Mesothelial cell of epicardium (in vitro differentiated cells): Measurements from ENCODE around the gene TOMM34. TPM values are rescaled to one million over a fixed set of nuclear protein-coding genes. Genes with fewer than 3 reads are reported as not detected.

Source experiments
- DNase-seq, 2 experiments: peaks; one replicate each; pipeline ENCODE4 v3.0.0; 2021; ENCODE audit warnings: low spot score in 2 of 2; ENCODE audit not compliant: unreplicated experiment in 2 of 2
- H3K27ac Mint-ChIP-seq: 2 replicates; pipeline ENCODE4 v1.8.0; 2021; ENCODE audit warnings: mixed read lengths
- H3K27me3 Mint-ChIP-seq: 2 replicates; pipeline ENCODE4 v1.8.0; 2021; ENCODE audit warnings: low read depth, mixed read lengths
- H3K36me3 Mint-ChIP-seq: 2 replicates; pipeline ENCODE4 v1.8.0; 2021; ENCODE audit warnings: mixed read lengths
- H3K4me1 Mint-ChIP-seq: 2 replicates; pipeline ENCODE4 v1.8.0; 2021; ENCODE audit warnings: mixed read lengths
- H3K4me3 Mint-ChIP-seq: 2 replicates; pipeline ENCODE4 v1.8.0; 2021; ENCODE audit warnings: mild to moderate bottlenecking, moderate library complexity, mixed read lengths
- H3K9me3 Mint-ChIP-seq: 2 replicates; pipeline ENCODE4 v1.8.0; 2021; ENCODE audit warnings: mixed read lengths
- total RNA-seq: library from RNA; stranded (reverse); gene quantifications from 3 replicates; pipeline ENCODE4 v1.2.1, GENCODE V29; 2021
- TF ChIP-seq, protein P1 (sequence below): fragments of 200-600 bp; sonication (generic); IDR thresholded peaks from one replicate; pipeline ENCODE4 v1.5.0; 2021; ENCODE audit warnings: antibody characterized with exemption; ENCODE audit not compliant: unreplicated experiment

The TOMM34 gene
- total RNA-seq, 1 donor from 2014 or later, result 43.7 TPM

DNA sequence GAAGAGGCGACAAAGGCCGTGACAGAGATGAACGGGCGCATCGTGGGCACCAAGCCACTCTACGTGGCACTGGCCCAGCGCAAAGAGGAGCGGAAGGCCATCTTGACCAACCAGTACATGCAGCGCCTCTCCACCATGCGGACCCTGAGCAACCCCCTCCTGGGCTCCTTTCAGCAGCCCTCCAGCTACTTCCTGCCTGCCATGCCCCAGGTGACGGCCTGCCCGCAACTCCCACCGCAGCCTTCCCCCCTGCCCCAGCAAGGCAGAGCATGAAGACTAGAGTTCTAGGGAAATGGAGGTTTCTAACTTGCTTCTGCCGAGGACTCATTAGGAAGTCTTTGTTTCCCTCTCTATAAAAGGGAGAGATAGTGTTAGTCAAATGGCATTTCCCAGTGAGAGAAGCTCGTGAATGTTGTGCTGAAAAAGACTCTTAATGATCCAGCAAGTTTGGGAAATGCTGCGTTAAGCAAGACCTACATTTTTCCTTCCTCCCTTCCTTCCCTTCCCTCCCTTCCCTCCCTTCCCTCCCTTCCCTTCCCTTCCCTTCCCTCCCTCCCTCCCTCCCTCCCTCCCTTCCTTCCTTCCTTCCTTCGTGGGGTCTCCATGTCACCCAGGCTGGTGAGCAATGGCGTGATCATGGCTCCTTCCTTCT lies 29.6 kb downstream of the TOMM34 start:
- no peaks in the 10 kb centered on the region for H3K27me3 Mint-ChIP-seq
- TF ChIP-seq, protein P1, sequence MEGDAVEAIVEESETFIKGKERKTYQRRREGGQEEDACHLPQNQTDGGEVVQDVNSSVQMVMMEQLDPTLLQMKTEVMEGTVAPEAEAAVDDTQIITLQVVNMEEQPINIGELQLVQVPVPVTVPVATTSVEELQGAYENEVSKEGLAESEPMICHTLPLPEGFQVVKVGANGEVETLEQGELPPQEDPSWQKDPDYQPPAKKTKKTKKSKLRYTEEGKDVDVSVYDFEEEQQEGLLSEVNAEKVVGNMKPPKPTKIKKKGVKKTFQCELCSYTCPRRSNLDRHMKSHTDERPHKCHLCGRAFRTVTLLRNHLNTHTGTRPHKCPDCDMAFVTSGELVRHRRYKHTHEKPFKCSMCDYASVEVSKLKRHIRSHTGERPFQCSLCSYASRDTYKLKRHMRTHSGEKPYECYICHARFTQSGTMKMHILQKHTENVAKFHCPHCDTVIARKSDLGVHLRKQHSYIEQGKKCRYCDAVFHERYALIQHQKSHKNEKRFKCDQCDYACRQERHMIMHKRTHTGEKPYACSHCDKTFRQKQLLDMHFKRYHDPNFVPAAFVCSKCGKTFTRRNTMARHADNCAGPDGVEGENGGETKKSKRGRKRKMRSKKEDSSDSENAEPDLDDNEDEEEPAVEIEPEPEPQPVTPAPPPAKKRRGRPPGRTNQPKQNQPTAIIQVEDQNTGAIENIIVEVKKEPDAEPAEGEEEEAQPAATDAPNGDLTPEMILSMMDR, result no peak
- peaks cover 10% of the 10 kb centered on the region for H3K36me3 Mint-ChIP-seq
- DNase-seq, result no peak
- no peaks in the 10 kb centered on the region for H3K4me1 Mint-ChIP-seq
- no peak overlapping the region for H3K4me3 Mint-ChIP-seq
- no peaks in the 10 kb centered on the region for H3K9me3 Mint-ChIP-seq
- no peak overlapping the region for H3K27ac Mint-ChIP-seq

DNA sequence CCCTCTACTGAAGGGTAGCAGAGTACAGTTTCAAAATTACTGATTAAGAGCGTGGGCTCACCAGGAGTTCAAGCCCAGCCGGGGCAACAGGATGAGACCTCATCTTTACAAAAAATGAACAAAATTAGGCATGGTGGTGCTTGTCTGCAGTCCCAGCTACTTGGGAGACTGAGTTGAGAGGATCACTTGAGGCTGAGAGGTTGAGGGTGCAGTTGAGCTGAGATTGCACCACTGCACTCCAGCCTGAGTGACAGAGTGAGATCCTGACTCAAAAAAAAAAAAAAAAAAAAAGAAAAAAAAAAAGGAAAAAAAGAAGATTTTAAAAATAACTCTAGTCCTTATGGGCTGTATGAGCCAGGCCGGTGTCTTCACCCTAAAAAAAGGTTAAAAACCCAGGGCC lies 31.6 kb downstream of the TOMM34 start:
- DNase-seq, result no peak
- H3K9me3 Mint-ChIP-seq, result no peaks in the 10 kb centered on the region
- H3K36me3 Mint-ChIP-seq, result peaks cover 12% of the 10 kb centered on the region
- no peaks in the 10 kb centered on the region for H3K27me3 Mint-ChIP-seq
- TF ChIP-seq, protein P1, result no peak
- no peak overlapping the region for H3K27ac Mint-ChIP-seq
- no peaks in the 10 kb centered on the region for H3K4me1 Mint-ChIP-seq
- H3K4me3 Mint-ChIP-seq, result no peak overlapping the region

- Mint-ChIP-seq H3K36me3 (peaks cover 13% of the 10 kb centered on the region), H3K27me3 (no peaks in the 10 kb centered on the region), H3K4me1 (no peaks in the 10 kb centered on the region), H3K9me3 (no peaks in the 10 kb centered on the region), H3K27ac (no peak overlapping the region), H3K4me3 (no peak overlapping the region)
- TF ChIP-seq, protein P1, result no peak
- no peak for DNase-seq
Measured at GRCh38 chr20:44924541-44924940, 35.7 kb downstream of the TOMM34 start.

GRCh38 chr20:44921447-44921846 lies 38.8 kb downstream of the TOMM34 start:
- no peak for DNase-seq
- no peaks in the 10 kb centered on the region for H3K4me1 Mint-ChIP-seq
- no peak overlapping the region for H3K27ac Mint-ChIP-seq
- TF ChIP-seq, protein P1, result no peak
- peaks cover 21% of the 10 kb centered on the region for H3K36me3 Mint-ChIP-seq
- H3K9me3 Mint-ChIP-seq, result no peaks in the 10 kb centered on the region
- H3K27me3 Mint-ChIP-seq, result no peaks in the 10 kb centered on the region
- no peak overlapping the region for H3K4me3 Mint-ChIP-seq

DNA sequence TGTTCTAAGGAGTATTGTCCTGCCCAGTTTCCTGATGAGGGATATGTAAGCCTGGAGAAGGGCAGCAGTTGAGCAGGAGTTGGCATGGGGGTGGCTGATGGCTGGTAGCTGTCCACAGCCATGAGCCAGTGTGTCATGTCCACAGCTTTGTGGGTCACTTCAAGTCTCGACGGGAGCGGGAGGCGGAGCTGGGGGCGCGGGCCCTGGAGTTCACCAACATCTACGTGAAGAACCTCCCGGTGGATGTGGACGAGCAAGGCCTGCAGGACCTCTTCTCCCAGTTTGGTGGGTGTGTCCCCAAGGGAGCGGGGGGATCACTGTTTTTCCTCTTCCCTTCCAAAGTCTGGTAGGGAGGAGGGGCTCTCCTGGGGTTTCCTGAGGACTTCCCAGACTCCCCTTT lies 41.4 kb downstream of the TOMM34 start:
- no peaks in the 10 kb centered on the region for H3K4me1 Mint-ChIP-seq
- no peaks in the 10 kb centered on the region for H3K9me3 Mint-ChIP-seq
- TF ChIP-seq, protein P1, result no peak
- no peak overlapping the region for H3K27ac Mint-ChIP-seq
- H3K36me3 Mint-ChIP-seq, result peaks cover 21% of the 10 kb centered on the region
- no peak overlapping the region for H3K4me3 Mint-ChIP-seq
- no peak for DNase-seq
- no peaks in the 10 kb centered on the region for H3K27me3 Mint-ChIP-seq

DNA sequence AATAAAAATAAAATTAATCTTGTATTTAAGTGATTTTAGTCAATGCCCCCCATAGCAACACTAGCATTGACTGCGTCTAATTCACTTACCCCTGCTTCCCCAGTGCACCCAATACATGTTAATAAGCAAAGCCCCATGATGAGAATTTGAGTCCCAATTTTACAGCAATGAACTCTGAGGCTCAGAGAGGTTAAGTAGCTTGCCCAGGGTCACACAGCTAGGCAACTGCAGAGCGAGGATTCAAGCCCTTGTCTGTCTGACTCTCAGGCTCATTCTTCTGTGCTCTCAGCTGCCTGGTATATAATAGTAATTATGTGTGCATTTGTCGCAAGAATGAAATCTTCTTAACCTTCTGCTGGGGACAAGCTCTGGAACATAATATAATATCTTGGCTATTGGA lies 41.9 kb downstream of the TOMM34 start:
- Mint-ChIP-seq H3K27me3 (no peaks in the 10 kb centered on the region), H3K27ac (no peak overlapping the region), H3K4me1 (no peaks in the 10 kb centered on the region), H3K9me3 (no peaks in the 10 kb centered on the region), H3K4me3 (no peak overlapping the region), H3K36me3 (peaks cover 24% of the 10 kb centered on the region)
- no peak for DNase-seq
- TF ChIP-seq, protein P1, result no peak
